K562 (cell line): ENCODE results near the gene COMMD9.

Experiments
- CREB3 ChIP-seq: fragments of 450-650 bp; conservative IDR thresholded peaks from 2 replicates; pipeline ENCODE4 v1.6.1; 2016; ENCODE audit warnings: missing genetic modification characterization, low read depth, mild to moderate bottlenecking, missing compliant biosample characterization, moderate library complexity
- HDGF ChIP-seq: fragments of 450-650 bp; IDR thresholded peaks from 2 replicates; pipeline ENCODE4 v1.6.1; 2016
- PHF8 ChIP-seq: fragments of 200-600 bp; sonication (generic); IDR thresholded peaks from 2 replicates; pipeline ENCODE4 v1.6.1; 2012; ENCODE audit warnings: mixed run types, mild to moderate bottlenecking, inconsistent platforms, low read length, moderate library complexity, borderline replicate concordance
- SIN3A ChIP-seq, 2 experiments: fragments of 150-350 bp in 1 of 2; IDR thresholded peaks; 2 replicates each; pipeline ENCODE4 v1.6.1; 2011 to 2016; ENCODE audit warnings: borderline replicate concordance in 2 of 2, low read depth in 2 of 2, low read length in 2 of 2, mild to moderate bottlenecking in 2 of 2, moderate library complexity in 2 of 2; ENCODE audit not compliant: control insufficient read depth in 1 of 2
- SRSF9 ChIP-seq: fragments of 200-400 bp; formaldehyde crosslinking; IDR thresholded peaks from 2 replicates; pipeline ENCODE4 v1.6.1; 2017; ENCODE audit warnings: low read depth, low read length, borderline replicate concordance
- ZNF274 ChIP-seq: IDR thresholded peaks from 2 replicates; pipeline ENCODE4 v1.6.1; 2011; ENCODE audit warnings: low read depth, mild to moderate bottlenecking, low read length, moderate library complexity, borderline replicate concordance
- TF ChIP-seq, protein P1 (sequence below): sonication (generic); formaldehyde crosslinking; IDR thresholded peaks from 2 replicates; pipeline ENCODE4 v1.4.0; 2020; ENCODE audit warnings: mild to moderate bottlenecking, missing genetic modification reagents
- TF ChIP-seq, protein P2 (sequence below), 3 experiments: IDR thresholded peaks in 2 of 3; conservative IDR thresholded peaks in 1 of 3; 2 replicates each; pipeline ENCODE4 v1.5.1; 2011 to 2012; ENCODE audit warnings: low read length in 3 of 3, mild to moderate bottlenecking in 3 of 3, control low read depth in 2 of 3, improper control_type of control experiment in 1 of 3, inconsistent platforms in 1 of 3, low read depth in 1 of 3, mixed read lengths in 1 of 3, moderate library complexity in 1 of 3; ENCODE audit not compliant: insufficient read depth in 2 of 3

GRCh38 chr11:36253238-36253637, 36.0 kb downstream of the COMMD9 start:
- TF ChIP-seq ZNF274, result no peak
- TF ChIP-seq, protein P1, sequence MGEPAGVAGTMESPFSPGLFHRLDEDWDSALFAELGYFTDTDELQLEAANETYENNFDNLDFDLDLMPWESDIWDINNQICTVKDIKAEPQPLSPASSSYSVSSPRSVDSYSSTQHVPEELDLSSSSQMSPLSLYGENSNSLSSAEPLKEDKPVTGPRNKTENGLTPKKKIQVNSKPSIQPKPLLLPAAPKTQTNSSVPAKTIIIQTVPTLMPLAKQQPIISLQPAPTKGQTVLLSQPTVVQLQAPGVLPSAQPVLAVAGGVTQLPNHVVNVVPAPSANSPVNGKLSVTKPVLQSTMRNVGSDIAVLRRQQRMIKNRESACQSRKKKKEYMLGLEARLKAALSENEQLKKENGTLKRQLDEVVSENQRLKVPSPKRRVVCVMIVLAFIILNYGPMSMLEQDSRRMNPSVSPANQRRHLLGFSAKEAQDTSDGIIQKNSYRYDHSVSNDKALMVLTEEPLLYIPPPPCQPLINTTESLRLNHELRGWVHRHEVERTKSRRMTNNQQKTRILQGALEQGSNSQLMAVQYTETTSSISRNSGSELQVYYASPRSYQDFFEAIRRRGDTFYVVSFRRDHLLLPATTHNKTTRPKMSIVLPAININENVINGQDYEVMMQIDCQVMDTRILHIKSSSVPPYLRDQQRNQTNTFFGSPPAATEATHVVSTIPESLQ (CRISPR knock-in tag), result no peak
- TF ChIP-seq HDGF, result no peak
- no peak for TF ChIP-seq SRSF9
- TF ChIP-seq SIN3A (IDR thresholded peaks at IDR 0.05; ENCODE audit: borderline replicate concordance in 2 of 2, control insufficient read depth in 1 of 2, low read depth in 2 of 2, low read length in 2 of 2), result no peak
- TF ChIP-seq, protein P2, sequence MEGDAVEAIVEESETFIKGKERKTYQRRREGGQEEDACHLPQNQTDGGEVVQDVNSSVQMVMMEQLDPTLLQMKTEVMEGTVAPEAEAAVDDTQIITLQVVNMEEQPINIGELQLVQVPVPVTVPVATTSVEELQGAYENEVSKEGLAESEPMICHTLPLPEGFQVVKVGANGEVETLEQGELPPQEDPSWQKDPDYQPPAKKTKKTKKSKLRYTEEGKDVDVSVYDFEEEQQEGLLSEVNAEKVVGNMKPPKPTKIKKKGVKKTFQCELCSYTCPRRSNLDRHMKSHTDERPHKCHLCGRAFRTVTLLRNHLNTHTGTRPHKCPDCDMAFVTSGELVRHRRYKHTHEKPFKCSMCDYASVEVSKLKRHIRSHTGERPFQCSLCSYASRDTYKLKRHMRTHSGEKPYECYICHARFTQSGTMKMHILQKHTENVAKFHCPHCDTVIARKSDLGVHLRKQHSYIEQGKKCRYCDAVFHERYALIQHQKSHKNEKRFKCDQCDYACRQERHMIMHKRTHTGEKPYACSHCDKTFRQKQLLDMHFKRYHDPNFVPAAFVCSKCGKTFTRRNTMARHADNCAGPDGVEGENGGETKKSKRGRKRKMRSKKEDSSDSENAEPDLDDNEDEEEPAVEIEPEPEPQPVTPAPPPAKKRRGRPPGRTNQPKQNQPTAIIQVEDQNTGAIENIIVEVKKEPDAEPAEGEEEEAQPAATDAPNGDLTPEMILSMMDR (IDR thresholded peaks at IDR 0.05 in 2 of 3, conservative IDR thresholded peaks at IDR 0.05 in 1 of 3; ENCODE audit: insufficient read depth in 2 of 3, low read depth in 1 of 3, low read length in 3 of 3), result no peak
- TF ChIP-seq PHF8, result no peak
- no peak for TF ChIP-seq CREB3 (tag)
